Spleen (tissue), 7 donors: ENCODE data around the gene GNAI2.

Experiments
- POLR2A ChIP-seq, 3 donors: fragments of 450-650 bp; IDR thresholded peaks; one replicate each; pipeline ENCODE4 v1.5.1; 2017; ENCODE audit warnings: antibody characterized with exemption in 3 of 3, mild to moderate bottlenecking in 1 of 3
- POLR2AphosphoS5 ChIP-seq, 3 donors: sonication (generic); formaldehyde crosslinking; IDR thresholded peaks; one replicate each; pipeline ENCODE4 v1.5.1; 2017; ENCODE audit warnings: antibody characterized with exemption in 3 of 3
- TF ChIP-seq, protein P1 (sequence below), 11 experiments: fragments of 200-600 bp in 7 of 11; fragments of 450-650 bp in 4 of 11; sonication (generic) in 4 of 11; IDR thresholded peaks in 8 of 11; conservative IDR thresholded peaks in 3 of 11; 1 replicate in 7 of 11; 2 replicates in 4 of 11; pipeline versions ENCODE4 v1.4.0 to v1.8.0; 2016 to 2021; ENCODE audit warnings: antibody characterized with exemption in 11 of 11, inconsistent platforms in 4 of 11, mild to moderate bottlenecking in 1 of 11
- donor health status: DM: no; HTN: no; CAD: no; lungs with moderate emphysema.
- donor health status: DM: no; HTN: no; CAD: no.
- donor health status: DM: no; HTN: no; CAD: no.

DNA sequence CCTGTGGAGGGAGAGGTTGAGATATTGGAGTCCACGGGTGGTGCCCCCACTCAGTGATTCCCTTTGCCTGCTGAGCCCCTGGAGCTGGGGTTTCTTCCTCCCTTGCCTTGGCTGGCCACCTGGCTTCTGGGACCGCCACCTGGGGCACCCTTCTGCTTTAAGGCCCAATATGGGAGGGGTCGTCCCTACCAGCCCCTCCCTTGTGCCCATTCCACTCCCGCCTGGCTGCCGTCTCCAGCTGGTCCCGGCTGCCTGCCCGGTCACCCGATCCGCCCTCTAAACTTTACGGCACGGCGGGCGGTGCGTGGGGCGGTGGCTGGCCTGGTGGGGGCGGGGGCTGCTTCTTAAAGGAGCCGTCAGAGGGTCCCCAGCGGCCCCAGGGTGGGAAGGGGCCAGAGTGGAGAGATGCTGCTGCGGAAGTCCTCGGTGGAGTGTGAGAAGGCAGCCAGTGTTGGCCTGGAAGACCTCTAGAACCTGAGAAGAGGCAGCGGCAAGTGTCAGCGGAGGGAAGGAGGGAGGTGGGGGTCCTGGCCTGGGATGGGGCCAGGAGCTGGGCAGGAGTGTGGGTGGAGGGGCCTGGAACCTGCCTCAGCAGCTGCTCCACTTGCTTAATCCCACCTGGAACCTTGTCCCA is 31.4 kb downstream of the GNAI2 start:
- TF ChIP-seq POLR2A (IDR thresholded peaks at IDR 0.05), result no peak
- peak in 2 of 3 donors; percentile 74 to 78 for TF ChIP-seq POLR2AphosphoS5 (IDR thresholded peaks at IDR 0.05)
- TF ChIP-seq, protein P1, sequence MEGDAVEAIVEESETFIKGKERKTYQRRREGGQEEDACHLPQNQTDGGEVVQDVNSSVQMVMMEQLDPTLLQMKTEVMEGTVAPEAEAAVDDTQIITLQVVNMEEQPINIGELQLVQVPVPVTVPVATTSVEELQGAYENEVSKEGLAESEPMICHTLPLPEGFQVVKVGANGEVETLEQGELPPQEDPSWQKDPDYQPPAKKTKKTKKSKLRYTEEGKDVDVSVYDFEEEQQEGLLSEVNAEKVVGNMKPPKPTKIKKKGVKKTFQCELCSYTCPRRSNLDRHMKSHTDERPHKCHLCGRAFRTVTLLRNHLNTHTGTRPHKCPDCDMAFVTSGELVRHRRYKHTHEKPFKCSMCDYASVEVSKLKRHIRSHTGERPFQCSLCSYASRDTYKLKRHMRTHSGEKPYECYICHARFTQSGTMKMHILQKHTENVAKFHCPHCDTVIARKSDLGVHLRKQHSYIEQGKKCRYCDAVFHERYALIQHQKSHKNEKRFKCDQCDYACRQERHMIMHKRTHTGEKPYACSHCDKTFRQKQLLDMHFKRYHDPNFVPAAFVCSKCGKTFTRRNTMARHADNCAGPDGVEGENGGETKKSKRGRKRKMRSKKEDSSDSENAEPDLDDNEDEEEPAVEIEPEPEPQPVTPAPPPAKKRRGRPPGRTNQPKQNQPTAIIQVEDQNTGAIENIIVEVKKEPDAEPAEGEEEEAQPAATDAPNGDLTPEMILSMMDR (IDR thresholded peaks at IDR 0.05 in 8 of 11, conservative IDR thresholded peaks at IDR 0.05 in 3 of 11), result no peak
